Fibroblast of upper back skin (primary cell): ENCODE data around the gene MYO16.

ENCODE experiments used
- DNase-seq: peaks from one replicate; pipeline ENCODE4 v3.0.0-alpha.2; 2013

Gene MYO16

GRCh38 chr13:108944760-108945159, 315.3 kb downstream of the MYO16 start:
- DNase-seq: no peak

DNA sequence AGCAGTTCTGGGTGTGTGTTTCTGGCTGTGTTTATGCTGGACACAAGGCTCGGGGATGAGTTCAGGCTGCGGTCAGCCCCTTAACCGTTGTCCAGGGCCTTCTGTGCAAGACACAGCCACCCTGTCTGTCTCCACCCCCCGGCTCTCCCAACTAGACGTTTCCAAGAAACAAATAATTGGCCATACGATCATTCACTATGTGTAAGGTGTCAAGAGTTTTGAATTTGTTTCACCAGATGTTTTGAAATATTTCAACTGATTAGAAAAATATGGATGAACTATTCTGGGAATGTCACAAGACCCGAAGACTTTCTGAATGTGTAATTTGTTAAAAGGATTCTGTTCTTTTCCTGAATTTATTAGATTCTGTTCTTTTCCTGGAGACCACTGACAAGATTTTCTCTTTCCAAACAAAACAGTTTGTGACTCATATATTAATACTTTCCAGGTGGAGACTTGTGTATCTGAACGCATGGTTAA, 318.2 kb downstream of the MYO16 start:
- DNase-seq: peak; percentile 85

DNA sequence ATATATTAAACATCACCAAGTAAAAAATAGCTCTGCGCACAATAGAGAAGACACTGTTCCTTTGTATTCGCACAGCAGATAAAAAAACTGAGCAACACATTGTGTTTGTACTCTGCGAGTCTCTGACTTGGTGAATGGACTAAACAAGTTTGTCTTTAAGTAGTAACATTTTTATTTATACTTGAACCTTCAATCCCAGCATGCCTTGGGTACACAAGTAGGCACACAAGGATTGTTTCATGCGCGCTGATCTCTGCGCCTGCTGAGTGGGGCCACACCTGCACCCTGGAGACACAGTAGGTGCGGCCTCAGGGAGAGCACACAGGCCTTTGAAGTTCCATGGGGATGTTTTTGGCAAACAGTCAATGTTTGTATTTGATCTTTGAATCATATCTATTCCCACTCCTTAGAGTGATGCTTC, 318.9 kb downstream of the MYO16 start:
- no peak for DNase-seq

DNA sequence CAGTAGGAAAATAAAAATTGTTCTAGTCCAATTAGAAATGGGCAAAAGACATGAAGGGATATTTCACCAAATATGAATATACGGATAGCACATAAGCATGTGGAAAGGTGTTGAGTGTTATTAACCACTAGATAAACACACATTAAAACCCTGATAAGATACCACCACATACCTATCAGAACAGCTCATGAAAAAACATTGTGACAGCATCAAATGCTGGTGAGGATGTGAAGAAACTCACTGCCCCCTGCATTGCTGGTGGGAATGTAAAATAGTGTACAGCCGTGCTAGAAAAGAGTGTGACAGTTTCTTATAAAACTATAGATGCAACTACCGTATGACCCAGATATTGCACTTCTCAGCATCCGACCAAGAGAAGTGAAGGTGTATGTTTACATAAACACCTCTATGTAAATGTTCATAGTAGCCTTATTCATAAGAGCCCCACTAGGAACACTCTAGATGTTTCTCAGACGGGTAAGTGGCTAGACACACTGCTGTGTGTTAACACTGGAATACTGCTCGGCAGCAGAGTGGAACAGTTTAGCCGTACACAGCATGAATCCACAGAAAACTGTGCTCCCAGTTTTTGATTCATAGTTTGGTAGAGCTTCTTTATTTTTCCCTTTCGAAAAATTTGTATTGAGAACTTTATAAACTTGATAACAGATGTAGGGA, 321.1 kb downstream of the MYO16 start:
- no peak for DNase-seq

DNA sequence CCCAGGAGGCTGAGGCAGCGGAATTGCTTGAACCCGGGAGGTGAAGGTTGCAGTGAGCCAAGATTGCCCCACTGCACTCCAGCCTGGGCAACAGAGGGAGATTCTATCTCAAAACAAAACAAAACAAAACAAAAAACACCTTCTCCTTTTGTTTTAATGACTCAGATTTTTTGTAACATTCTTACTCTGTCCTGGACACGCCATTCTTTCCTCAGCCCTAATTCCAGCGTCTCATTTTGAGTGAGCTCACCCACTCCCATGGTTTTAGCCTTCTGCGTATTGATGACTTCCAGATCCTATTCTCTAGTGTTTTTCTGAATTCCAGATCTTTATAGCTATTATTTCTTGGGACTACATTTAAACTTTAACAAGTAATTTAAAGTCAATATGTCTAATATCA, 326.3 kb downstream of the MYO16 start:
- DNase-seq: no peak

DNA sequence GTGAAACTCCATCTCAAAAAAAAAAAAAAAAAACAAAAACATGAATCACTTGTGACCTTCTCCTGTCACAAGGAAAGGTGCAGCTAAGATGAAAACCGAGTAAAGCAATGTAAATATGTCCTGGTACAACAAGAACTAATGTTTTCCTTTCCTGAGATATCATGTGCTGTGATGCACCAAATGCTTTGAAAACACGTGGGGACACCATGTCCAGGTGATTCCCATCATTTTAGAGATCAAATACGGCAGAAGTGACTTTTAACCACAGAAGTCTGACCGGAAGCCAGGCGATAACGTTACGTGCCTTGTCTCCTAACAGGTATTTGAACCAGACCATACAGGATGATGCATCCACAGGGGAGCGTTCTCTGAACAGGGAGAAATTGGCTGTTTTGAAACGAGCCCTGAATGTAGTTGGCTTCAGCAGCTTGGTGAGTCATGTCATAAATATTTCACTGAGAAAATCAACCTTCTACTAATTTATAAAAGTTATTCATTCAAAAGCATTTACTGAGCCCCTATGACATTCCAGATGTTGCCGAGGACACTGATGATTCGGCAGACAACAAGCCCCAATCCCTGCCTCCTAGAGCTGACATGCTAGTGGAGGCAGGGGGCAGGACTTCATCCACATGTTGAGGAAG, 328.1 kb downstream of the MYO16 start:
- DNase-seq: peak; percentile 92

DNA sequence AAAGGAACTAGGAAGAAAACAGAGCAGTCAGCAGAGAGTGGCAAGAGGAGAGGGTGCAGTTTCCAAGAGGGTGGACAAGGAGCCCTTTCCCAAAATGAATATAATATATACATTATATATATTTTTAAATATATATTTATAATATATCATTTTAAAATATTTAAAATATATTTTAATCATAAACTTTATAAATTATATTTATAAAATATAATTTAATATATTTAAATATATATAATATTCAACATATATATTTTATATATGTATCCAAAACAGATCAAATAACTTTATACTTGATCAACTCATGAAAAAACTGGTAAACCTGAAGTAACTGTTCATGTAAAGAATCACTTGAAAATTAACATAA, 328.6 kb downstream of the MYO16 start:
- DNase-seq: no peak

- DNase-seq: no peak
Observed at GRCh38 chr13:108959234-108959633, 329.8 kb downstream of the MYO16 start.

DNA sequence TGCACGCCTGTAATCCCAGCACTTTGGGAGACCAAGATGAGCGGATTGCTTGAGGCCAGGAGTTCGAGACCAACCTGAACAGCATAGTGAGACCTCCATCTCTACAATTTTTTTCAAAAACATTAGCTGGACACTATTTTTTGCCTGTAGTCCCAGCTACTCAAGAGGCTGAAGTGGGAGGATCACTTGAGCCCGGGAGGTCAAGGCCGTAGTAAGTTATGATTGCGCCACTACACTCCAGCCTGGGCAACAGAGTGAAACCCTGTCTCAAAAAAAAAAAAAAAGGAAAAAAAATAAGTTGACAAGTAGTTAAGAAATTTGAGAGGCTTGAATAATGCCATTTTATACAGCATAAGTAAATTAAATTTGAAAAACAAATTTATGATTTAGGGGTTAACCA, 330.6 kb downstream of the MYO16 start:
- DNase-seq: no peak

DNA sequence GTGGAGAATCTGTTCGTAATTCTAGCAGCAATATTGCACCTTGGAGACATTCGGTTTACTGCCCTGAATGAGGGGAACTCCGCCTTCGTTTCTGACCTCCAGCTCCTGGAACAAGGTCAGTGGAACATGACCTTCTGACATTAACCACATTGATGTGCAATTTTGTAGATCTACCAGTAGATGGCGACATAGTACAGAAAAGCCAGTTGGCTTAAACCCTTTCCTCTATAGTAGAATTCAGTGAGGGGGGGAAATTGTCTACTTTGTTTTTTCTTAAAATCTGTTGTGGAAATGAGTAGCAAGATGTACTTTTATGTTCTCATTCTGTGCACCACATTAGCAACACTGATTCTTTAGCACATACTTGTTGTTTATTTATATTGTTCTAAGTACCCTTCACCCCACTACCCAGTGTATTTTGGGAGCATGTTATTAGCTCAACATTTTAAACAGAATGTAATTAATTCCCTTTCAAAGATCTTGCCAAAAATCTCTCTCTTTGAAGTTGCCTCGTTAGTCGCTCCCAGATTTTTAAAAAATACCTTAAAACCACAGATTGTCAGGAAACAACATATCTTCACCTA, 332.2 kb downstream of the MYO16 start:
- DNase-seq: peak; percentile 60

DNA sequence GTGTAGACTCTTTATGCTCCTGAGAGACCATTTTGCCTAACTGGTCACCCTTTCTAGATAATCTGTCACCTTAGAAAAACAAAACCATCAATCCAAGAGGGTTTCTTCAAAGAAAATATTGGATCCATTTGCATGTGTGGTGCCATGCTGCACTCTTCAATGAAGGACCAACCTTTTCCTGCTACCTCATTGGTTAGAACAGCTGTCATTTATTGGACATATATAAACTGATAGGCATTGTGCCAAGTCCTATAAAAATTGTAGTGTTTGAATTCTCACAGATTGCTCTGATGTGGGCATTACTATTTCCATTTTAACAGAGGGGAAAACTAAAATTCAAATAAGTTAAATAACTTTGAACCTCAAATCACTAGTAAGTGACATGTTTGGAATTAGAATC, 333.2 kb downstream of the MYO16 start:
- no peak for DNase-seq

GRCh38 chr13:108963276-108963810, 333.9 kb downstream of the MYO16 start:
- no peak for DNase-seq

- peak; percentile 83 for DNase-seq
Observed at GRCh38 chr13:108963846-108964600, 334.6 kb downstream of the MYO16 start.

GRCh38 chr13:108964606-108965005, 335.2 kb downstream of the MYO16 start:
- DNase-seq: peak; percentile 74

DNA sequence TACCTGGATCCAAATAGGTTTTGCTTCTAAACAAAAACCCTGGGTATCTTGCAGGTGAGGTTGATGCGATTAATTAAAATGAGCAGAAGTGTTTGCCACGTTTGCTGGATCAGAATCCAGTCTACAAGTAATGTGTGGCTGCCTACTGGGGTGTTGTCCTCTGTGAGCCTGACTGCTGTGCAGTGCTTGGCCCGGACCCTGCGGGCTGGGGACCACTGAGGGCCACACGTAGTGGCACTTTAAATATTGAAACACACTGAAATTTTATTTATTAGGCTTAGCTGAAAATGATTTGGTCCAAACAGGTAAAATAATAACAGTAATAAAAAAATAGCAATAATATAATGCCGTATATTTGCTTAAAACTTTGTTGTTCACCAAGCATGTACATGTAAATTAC, 338.0 kb downstream of the MYO16 start:
- DNase-seq: no peak

DNA sequence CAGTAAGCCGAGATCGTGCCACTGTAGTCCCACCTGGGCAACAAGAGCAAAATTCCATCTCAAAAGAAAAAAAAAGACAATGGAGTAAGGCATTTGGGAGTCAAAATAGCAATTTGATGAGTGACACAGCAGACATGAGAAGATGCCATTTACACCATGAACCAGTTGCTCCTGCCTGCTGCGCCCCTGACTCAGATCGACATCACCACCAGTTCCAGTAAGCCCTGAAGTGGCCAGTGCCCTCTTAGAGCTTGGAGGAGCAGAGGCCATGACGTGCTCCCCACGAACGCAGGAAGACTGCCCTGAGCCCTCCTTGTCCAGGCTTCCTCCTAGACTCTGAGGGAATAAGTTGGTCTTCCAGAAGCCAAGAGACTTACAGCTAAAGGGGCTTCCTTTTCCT, 339.2 kb downstream of the MYO16 start:
- no peak for DNase-seq

DNA sequence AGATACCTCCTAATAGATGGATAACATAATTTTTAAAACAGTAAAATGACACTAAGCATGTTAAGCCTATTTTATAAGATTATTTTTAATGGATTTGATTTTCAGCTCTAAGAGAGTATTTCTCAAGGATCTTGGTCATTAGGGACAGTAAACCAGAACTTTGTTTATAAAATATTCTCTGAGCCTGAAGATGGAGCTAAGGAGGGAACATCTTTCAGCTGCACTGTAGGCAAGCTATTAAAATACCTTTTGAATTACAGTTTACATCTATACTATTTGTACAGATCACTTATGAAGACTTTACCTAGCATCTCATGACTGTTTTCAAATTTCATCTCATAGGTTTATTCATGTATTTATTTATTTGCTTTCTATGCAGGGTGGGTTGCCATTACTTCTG, 345.3 kb downstream of the MYO16 start:
- no peak for DNase-seq

DNA sequence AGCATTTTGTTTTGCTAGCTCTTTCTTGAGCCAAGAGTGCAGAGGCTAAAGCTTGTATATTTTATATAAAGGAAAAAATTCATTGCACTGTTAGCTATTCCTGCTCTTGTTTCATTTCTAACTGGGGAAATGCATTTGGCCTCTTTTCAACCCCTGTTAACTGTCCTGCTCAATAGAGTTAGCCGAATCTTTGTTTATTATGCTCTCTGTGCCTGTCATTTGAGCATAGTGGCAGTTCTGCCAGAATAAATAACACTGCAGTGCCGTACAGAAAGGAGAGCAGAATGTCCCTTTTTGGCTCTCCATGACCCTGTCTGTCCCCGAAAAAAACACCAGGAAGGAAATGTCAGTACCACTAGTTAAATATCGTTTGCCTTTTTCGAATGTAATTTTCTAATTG, 350.8 kb downstream of the MYO16 start:
- DNase-seq: no peak

DNA sequence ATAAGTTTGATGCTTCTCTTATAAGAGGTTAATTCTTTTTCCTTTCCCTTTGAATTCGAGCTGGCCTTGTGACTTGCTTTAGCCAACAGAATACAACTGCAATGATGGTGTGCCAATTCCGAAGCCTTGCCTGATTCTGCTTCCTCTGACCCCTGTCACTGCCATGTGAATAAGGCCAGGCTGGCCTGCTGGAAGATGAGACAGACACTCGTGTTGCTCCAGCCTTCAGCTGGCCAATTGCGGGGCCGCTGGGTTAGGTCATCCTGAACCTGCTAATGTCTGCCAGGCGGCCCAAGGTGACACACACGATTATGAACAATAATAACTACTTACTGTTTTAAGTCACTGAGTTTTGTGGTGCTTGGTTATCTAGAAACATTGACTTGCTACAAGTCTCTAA, 352.0 kb downstream of the MYO16 start:
- DNase-seq: no peak

DNA sequence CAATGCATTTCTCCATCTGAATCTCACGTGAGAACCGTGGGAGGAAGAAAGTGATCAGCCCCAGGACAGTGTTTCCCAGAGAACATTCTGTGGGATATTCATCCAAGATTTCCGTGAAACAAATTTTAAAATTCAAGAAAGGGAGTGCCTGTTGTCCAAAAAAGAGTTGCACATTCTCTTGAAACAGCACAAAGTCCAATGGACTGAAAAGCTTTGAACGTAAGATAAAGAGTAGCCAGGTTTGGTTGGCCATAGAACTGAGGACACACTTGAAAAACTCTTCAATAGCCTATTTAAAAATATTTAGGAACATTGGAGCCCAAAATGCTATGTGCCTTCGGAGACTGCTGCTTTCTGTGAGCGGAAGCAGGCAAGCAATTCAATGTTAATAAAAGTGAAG, 353.9 kb downstream of the MYO16 start:
- DNase-seq: no peak

- DNase-seq: no peak
Observed at GRCh38 chr13:108984251-108984920, 355.0 kb downstream of the MYO16 start.

DNA sequence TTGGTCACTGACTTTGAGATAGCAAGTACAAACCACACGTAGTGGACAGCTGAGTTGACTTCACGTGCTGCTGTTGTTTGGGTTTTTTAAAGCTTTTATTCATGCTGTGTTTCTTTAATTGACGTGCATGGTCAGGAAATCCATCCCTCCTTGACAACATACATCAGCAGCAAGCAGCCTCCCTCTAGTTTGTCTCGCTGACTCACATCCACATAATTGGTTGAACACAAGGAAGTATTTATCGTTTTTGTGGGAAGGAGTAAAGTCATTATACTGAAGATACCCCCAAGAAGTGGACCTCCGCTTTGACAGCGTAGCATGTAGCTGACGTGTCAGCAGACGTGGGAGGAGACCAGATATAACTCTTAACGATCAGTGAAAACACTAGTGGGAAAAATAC, 355.8 kb downstream of the MYO16 start:
- no peak for DNase-seq

GRCh38 chr13:108987517-108987916, 358.1 kb downstream of the MYO16 start:
- peak; percentile 83 for DNase-seq
